ENCODE data around the gene TPSB2.
"Not testable (repeated sequence)": the region's sequence is repeated elsewhere in the genome, so short reads cannot be mapped to it uniquely, and the experiment has no call there.

DNA sequence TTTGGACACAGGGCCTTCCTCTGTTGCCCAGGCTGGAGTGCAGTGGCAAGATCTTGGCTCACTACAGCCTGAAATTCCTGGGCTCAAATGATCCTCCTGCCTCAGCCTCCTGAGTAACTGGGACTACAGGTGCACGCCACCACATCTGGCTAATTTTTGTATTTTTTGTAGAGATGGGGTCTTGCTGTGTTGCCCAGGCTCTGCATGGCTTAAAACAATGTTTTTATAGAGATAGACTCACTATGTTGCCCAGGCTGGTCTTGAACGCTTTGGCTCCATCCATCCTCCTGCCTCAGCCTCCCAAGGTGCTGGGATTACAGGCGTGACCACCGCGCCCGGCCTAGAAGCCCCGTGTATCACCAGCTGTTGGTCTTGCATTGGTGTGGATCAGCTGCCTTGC is 39.4 kb upstream of the TPSB2 start:
- TF ChIP-seq POLR2A (IDR thresholded peaks at IDR 0.05), result not testable (repeated sequence)
- TF ChIP-seq, protein P1, sequence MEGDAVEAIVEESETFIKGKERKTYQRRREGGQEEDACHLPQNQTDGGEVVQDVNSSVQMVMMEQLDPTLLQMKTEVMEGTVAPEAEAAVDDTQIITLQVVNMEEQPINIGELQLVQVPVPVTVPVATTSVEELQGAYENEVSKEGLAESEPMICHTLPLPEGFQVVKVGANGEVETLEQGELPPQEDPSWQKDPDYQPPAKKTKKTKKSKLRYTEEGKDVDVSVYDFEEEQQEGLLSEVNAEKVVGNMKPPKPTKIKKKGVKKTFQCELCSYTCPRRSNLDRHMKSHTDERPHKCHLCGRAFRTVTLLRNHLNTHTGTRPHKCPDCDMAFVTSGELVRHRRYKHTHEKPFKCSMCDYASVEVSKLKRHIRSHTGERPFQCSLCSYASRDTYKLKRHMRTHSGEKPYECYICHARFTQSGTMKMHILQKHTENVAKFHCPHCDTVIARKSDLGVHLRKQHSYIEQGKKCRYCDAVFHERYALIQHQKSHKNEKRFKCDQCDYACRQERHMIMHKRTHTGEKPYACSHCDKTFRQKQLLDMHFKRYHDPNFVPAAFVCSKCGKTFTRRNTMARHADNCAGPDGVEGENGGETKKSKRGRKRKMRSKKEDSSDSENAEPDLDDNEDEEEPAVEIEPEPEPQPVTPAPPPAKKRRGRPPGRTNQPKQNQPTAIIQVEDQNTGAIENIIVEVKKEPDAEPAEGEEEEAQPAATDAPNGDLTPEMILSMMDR (IDR thresholded peaks at IDR 0.05), result not testable (repeated sequence)
